HL-60/S4 treated with phorbol 12-myristate 13-acetate at 8.2 ng/mL for 4 days and 3 days (cell line): Measurements from ENCODE around the gene SINHCAF.

ENCODE experiments used
- in situ Hi-C: fragments of 300-500 bp; cut with MboI; formaldehyde crosslinking; loops from 2 replicates; pipeline ENCODE4 v1.15.0; 2022; ENCODE audit warnings: low sequenced_read_pairs

SINHCAF gene

DNA sequence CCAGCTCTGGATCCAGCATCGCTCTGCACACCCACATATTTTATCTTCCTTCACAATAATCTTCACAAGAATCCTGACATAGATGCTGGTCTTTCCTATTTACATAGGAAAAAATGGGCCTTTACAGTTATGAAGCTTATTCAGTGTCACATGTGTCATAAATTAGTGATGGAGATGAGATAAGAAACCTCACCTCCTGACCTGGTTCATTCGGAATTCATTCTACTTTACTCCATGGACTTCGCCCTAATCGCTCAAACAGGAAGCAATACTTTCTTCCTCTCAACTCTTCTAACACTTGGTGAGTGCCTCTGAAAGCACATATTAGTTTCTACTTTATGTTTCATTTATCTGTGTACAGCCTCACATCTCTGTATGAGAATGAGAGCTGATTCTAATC lies 12.0 kb upstream of the SINHCAF start:
- in situ Hi-C loops: no loop called here

DNA sequence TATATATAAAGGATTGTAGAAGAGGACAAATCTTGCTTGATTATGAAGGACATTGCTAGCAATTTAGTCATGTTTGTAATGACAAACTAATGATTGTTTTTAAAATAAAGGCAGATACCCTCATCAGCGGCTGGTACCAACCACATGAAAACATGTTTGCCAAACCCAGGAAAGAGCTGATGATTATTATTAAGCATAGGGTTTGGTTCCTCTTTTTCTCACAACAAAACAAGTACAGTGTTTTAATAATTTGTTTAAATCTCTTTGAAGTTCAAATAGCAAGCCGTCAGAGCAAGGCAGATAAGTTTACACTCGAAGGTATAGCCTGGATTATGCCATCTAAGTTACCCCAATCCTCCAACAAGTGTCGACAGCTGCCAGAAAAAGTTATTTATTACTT lies 5.3 kb upstream of the SINHCAF start:
- in situ Hi-C loops: no loop called here

DNA sequence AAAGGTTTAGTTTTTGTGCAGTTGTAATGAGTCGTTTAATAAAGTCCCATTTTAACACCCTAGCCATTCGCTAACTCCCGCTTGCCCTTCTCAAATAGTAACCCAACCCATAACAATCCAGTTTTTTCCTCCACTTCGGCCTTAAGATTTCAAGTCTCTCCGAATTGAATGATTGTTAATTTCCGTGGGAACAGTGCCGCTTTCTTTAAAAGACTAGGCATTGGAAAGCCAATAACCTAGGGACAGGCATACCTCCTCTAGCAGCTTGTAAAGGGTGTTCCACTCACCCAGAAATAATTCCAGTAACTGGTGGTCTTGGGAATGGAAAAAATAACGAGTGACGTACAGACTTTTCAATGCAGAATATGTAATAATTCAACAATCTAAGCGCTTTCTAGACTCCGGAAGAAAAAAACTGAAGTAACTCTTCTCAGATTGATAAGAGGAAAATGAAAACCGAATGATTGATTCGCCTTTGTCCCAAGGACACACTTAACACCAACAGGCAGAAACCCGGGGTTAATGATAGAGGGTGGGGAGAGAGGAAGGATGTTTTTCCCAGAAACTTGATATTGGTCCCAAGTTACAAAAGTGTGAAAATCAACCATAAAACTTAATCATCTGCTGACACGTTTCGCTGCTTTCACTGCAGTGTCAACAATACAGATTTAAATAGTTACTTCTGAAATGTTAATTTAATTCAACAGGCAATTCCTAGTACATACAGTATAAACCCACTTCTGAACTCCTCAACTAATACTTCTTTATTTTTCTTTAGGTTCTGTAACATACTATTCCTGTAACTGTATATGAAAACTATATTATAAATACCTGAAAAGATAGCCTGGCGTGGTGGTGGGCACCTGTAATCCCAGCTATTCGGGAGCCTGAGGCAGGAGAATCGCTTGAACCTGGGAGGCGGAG lies 1.0 kb upstream of the SINHCAF start:
- in situ Hi-C loops: no loop called here

DNA sequence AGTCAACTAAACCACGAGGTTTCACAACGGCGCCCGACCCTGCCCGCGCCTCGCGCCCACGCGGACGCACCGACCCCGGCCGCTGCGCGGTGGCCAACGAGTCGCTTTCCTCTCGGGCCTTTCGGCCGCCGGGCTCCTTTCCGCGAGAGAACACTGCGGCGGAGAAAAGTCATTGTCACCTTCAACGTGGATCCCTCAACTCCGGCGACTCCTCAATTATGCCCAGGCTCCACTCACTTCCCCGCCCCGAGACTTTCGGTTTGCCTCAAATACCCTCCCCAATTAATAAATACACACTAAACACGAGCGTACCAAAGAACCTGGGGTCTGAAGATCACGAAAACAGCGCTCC lies 450 bp downstream of the SINHCAF start:
- in situ Hi-C loops: no loop called here

DNA sequence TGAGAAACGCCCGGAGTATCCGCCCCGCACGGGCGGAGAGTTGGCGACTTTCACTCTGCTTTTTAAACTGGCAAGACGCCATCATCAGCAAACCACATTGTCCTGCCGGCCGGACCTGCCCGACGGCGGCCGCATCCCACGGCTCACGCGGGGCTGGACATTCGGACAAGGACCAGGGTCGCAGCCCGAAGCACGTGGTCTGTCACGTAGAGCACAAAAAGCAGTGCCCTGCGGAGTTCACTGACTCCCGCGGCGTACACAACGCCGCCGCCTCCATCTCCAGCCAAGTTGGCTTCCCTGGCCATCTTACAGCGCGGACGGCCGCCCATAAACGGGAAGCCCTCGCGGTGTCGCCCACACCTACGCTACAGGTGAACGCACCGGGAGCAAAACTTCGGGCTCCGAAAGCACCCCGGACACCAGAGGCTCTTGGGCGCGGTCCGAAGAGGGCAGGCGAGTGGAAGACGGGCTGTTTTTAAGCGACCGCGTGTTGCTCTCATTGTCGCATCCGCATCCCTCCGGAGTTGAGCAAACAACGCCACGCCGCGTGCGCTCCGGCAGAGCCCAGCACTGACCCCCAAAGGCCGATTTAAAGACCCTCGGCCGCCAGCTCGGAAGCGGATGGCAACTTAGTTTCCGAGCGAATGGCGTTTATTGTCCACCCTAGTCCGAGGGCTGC lies 966 bp downstream of the SINHCAF start:
- in situ Hi-C loops: no loop called here

DNA sequence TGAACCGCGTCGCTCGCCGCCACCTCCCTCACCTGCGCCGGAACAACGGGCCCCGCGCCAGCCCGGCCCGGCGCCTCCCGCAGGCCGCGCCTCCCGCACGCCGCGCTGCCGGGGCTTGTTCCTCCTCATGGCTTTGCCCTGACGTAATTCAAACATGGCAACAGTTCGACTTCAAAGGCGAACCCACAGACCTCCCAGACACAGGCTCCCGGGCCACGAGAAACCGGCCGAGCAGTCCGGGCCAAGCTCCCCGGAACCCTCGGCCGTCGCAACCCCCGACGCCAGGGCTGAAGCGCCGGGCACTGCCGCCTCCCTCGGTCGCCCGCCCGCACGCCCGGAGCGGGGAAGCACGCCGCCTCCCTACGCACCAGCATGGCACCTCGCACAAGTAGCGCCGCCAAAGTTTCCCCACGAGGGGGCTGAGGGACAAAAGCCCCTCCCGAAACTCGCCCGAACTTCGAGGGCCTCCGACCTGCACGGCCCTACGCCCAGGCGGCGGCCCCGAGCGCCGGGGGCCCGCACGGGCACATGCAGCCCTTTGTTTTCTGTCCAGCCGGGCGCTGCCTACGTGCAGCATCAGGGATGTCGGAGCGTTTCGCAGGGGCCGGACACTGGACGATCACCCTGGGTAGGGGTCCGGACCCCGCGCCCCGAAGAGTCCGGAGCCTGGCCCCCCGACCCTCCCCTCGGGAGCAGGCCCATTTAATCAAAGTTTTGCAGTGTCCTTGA lies 1.7 kb downstream of the SINHCAF start:
- in situ Hi-C loops: no loop called here

DNA sequence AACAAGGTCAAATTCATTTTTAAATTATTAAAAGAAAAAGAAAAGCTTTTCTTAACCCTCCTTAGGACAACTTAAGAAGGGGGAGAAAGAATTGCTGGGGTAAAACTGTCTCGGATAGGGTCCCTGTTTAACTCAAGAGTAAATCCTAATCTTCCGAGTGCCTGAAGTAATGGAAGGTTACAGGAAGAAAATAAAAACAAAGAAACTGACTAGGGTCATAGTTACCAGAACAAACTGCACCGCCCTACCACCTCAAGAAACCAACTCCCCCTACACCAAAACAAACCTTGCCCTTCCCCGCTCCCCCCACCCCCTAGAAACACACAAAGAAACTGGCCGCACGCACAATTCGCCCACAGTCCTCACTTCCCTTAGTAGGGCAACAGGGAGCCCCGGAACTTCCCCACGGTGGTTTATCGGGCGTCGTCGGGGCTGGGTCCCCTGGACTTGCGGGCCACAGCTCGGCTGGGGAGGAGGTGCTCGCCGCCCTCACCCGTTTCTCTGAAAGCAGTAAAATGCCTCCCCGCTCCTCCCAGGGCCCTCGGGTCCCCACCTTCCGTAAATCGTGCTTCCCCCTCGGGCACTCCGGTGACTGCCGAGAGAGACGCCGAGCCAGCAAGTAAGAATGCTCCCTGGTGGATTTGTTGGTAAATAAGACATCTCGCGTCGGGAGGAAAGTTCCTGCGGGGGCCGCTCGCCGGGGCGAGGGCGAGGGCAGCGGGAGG lies 2.4 kb downstream of the SINHCAF start:
- in situ Hi-C loops: no loop called here

DNA sequence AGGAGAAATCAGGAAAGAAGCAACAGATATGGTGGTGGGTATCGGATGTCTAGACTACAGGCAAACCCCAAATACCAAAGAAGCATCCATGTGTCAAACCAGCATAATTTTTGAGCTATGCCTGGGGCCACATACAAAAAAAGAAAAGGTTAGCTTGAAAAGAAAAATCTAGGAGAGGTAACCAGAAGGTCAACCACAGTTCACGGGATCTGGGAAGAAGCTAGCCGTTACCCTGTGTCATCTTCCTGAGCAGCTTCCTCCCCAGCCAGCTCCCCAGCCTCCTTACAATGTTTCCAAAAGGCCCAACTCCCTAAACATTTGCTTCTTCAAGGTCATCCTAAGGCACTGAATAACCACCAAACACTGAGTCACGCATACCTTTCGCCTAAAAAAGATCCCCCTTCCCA lies 3.1 kb downstream of the SINHCAF start:
- in situ Hi-C loops: no loop called here

DNA sequence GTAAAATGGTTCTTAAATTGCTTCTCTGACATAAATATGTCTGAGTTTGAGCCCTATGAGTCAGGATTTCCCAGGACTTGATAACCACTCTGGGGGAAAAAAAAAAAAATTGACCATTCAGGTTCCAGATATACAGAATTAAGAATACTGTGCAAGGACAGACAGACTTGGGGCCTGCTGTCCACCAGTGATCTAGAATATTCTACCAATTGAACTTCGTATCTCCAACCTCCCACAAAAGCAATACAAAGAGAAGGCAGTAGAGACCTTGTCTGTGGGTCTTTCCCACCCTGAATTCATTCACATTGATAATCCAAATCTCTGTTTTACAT lies 4.1 kb downstream of the SINHCAF start:
- in situ Hi-C loops: no loop called here

DNA sequence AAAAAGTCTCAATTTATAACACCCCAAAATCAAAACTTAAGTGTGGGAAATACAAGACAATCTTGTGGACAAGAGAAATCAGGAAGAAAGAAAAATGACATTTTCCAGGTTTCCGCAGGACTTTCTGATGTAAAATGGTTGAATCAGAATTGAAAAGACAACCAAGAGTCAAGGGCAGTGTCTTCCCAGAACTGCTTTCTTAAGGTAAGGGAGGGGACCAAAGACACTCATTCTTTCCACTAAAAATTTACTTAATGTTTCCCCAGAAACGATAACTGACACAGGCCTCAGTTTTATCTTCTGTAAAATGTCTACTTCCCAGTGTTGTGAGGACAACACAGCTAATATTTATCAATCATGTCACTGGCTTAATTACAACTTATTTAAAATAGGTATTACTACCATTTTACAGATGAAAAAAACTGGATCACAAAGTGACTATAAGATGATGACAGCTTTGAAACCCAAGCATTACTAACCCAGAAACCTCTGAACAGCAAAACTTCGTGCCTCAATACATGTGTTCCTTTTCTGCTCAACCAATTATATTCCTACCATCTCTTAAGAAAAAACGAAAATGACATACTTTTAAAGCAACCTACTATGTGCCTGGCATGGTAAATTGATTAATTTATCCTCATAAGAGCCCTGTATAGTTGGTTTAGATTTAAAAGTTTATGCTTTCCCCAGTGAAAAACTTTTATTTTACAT lies 4.6 kb downstream of the SINHCAF start:
- in situ Hi-C loops: no loop called here

DNA sequence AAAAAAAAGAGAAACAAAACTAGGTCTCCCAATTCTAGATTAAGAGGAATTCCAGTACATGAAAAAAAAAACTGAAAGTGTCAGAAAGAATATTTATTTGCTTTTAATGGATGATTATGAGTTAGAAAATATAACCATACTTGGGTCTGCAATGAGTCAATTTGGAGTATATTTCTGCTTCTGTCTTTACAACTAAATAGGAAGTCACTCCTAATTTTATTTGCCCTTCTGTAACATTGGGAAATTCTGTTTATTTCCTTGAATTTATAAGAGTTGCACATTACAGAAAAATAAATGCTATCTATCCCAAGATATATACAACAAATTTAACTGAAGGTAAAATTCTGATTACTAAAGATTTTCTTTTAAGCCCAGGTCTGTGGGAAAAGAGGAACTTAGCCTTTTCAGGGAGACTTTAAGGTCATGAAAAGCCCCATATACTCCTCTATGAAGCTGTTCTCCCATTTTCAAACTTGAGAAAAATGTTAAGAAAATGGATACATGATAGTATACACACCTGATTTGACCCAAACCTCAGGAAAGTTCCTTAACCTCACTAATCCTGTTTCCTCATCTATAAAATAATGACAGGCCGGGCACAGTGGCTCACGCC lies 7.2 kb downstream of the SINHCAF start:
- in situ Hi-C loops: no loop called here

DNA sequence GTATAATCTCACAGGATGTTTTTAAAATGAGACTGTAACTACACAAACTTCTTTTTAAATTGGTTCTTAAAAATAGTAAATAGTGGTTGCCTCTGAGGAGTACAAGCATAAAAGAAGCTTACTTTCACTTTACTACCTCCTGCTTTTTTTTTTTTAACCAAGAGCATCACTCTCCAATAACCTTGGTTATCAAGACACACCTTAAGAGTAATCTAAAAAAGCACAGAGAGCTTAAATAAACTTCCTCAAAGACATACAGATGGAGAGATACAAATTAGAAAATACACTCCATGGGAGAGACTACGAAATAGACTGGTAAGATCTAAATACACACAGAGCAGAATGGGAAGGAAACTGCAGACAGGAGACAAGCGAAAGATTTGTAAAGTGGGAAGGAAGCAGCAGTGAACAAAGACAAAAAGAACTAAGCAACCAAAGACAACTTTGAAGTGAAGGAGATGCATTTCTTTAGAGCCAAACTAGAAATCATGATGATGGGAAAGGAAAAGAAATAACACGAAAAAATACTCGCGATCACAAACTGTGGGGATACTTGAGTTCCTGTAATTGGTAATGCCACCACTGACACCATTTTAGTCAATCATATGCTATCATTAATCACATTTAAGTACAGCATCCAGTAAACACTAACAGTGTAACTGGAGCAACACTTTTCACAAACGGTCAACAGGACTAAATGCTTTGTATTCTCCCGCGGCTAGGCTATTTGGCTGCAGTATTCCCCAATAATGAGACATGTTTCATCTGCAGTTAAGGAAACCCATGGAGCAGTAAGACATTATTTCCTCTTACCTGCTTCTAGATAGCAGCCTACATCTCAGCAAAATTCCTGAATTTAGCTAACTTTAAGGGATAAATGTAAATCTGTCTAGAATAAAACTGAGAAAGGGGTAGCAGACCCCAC lies 8.2 kb downstream of the SINHCAF start:
- in situ Hi-C loops: no loop called here

DNA sequence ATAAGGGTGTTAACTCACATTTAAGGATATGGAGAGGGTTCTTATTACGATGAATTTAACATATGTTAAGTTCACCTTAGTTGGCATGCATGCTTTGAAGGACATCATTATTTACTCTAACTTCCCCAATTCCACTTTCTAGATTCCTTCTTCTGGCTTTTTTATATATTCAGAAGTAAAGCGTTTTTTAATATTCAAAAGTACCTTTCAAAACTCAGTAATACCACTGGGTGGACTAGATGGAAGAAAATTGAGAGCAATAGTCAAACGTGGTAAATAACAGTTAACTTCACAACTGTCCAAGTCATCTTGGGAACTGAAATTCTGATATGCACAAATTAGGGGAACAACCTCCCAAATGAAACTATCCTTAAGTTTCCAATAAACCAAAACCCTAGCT lies 9.1 kb downstream of the SINHCAF start:
- in situ Hi-C loops: no loop called here

DNA sequence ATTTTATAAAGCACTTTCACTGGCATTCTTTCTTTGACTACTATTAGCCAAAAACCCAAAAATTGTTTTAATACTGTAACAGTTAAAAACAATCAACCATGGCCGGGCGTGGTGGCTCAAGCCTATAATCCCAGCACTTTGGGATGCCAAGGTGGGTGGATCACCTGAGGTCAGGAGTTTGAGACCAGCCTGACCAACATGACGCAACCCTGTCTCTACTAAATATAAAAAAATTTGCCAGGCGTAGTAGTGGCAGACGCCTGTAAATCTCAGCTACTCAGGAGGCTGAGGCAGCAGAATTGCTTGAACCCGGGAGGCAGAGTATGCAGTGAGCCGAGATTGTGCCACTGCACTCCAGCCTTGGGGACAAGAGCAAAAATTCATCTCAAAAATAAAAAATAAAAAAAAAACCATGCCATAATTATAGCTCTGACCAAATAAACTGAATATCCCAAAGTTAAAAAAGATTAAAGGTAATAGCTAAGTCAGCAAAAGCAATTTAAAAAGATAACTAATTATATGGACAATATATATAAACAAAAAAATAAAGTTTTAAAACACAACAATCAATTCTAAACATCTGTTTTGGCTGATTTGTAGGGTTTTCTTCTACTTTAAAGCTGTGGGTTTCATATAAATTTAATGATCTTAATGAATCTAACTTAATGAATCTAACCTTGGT lies 10.0 kb downstream of the SINHCAF start:
- in situ Hi-C loops: no loop called here

DNA sequence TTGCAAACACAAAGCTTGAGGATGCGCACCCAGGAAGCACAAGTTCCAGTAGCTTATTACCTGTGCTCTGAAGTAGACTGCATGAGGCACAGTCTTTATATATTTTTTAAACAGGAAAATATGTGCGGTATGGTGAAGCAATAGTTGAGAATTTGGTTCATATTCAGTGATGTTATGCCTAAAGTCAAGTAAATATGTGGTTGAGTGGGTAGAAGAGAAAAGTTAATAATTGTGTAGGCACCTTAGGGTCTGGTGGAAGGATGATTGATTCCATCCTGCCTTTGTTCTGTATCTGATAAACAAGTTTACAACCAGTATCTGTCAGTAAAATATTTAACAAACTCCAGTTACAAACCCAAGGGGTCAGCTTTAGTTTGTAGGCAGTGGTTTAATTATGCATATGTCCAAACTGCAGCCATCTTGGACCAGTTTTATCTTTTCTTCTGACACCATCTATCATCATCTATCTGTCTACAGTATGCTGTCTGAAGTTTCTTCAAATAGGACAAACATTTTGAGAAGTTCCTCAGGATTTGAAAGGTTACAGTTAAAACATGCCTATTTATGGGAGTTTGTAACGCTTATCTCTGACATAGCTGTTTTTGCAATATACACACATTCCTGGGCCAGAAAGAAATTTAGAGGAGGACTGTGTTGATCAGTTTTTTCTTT lies 10.8 kb downstream of the SINHCAF start:
- in situ Hi-C loops: no loop called here

DNA sequence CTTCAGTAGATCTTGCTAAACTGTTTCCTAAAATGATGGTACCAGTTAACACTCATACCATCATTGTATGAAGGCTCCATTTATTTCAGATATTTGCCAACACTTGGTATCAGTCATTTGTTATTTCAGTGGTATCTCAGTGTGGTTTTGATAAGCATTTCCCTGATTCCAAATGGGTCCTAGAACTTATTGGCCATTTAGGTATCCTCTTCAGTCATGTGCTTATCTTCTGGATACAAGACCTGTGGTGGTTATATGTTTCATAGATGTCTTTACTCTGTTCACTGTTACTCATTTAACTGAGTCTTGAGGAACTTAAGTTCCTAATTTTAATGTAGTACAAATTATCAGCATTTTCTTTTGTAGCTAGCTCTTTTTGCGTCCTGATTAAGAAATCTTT lies 13.5 kb downstream of the SINHCAF start:
- in situ Hi-C loops: no loop called here

DNA sequence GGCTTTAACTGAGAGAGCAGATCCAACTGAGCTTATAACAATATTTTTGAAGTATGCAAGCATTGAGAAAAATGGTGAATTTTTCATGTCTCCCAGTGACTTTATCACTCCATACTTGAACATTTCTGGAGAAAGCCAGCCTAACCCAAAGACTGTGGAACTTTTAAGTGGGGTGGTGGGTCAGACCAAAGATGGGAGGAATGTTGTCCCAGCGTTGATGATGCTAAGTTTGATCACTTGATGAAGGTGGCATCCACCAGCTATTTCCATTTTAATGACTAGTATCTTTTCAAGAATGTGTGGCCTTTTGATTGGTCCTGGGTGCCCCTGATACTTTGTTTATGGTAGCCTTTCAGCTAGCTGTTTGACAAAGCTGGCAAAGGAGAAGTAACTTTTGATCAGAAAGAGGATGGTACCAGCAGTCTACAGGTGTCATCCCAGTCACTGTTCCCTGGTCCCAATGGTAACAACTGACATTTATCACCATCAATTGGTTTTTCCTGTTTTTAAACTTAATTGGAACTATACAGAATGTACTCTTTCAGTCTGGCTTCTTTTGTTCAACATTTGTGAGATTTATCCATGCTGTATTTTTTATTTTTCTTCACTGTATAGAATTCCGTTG lies 14.2 kb downstream of the SINHCAF start:
- in situ Hi-C loops: no loop called here

DNA sequence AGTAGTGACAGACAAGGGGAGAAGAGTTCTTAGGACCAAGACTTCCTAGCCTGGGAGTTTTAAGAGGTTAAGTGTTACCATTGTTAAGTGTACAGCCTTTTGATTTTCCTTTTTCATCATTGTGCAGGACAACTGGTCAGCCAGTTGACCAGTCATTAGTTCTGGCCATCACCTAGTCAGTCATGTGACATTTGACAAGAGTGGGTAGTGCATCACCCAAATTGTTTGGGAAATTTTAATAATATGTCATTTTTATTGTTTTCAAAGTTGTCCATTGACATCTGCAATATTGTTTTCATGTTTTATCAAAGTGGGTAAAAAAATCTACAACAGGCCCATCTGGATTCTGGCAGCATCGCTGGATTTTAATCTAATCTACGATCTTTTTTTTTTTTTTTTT lies 15.5 kb downstream of the SINHCAF start:
- in situ Hi-C loops: no loop called here
